GM12865 (cell line): ENCODE data around the gene ZSCAN5A.
"Not testable (repeated sequence)": the region's sequence is repeated elsewhere in the genome, so short reads cannot be mapped to it uniquely, and the experiment has no call there.

ENCODE experiments used
- DNase-seq: peaks from one replicate; pipeline ENCODE4 v3.0.0; 2010; ENCODE audit warnings: low read depth
- H3K4me3 ChIP-seq: 2 replicates; pipeline ENCODE4 v1.5.1; 2011; ENCODE audit warnings: mild to moderate bottlenecking, low read depth, low read length, control low read depth
- TF ChIP-seq, protein P1 (sequence below): IDR thresholded peaks from 2 replicates; pipeline ENCODE4 v1.5.1; 2011; ENCODE audit warnings: low read length, control low read depth, low read depth, inconsistent platforms; ENCODE audit not compliant: insufficient read depth; ENCODE audit errors: missing control alignments

ZSCAN5A gene

DNA sequence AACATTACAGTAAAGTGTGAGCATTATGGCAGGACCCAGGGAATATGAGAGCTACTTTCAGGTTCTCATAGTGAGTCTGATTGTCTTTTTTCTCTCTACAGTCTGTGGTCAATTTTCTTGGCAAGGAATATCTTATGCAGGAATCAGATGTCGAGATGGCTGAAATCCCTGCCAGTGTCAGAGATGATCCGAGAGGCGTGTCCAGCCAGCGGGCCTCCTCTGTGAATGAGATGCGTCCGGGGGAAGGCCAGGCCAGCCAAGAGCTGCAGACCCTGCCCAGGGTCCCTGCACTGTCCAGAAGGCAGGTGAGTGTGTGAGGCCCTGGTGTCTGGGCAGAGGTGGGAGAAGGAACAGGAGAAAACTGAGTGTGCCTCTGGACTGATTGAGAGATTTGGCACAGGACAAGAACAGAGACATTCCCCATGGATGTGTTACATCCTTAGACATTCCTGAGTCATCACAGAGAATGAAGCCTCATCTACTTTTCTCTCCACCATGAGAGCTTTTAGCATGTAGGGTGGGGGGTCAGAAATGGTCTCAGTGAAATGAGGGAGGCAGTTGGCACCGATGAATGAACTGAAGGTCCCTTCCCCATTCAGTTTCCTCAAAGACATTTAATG, 69.4 kb downstream of the ZSCAN5A start:
- TF ChIP-seq, protein P1, sequence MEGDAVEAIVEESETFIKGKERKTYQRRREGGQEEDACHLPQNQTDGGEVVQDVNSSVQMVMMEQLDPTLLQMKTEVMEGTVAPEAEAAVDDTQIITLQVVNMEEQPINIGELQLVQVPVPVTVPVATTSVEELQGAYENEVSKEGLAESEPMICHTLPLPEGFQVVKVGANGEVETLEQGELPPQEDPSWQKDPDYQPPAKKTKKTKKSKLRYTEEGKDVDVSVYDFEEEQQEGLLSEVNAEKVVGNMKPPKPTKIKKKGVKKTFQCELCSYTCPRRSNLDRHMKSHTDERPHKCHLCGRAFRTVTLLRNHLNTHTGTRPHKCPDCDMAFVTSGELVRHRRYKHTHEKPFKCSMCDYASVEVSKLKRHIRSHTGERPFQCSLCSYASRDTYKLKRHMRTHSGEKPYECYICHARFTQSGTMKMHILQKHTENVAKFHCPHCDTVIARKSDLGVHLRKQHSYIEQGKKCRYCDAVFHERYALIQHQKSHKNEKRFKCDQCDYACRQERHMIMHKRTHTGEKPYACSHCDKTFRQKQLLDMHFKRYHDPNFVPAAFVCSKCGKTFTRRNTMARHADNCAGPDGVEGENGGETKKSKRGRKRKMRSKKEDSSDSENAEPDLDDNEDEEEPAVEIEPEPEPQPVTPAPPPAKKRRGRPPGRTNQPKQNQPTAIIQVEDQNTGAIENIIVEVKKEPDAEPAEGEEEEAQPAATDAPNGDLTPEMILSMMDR: no peak
- no peak for DNase-seq
- no peak overlapping the region for H3K4me3 ChIP-seq

DNA sequence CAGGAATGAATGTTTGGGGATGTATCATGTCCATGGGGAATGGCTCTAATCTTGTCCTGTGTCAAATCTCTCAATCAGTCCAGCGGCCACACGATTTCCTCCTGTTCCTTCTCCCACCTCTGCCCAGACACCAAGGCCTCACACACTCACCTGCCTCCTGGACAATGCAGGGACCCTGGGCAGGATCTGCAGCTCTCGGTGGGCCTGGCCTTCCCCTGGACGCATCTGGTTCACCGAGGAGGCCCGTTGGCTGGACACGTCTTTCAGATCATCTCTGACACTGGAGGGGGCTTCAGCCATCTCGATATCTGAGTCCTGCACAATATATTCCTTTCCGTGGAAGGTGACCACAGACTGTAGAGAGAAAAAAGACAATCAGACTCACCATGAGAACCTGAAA, 91.2 kb downstream of the ZSCAN5A start:
- no peak overlapping the region for H3K4me3 ChIP-seq
- no peak for DNase-seq
- TF ChIP-seq, protein P1: no peak

DNA sequence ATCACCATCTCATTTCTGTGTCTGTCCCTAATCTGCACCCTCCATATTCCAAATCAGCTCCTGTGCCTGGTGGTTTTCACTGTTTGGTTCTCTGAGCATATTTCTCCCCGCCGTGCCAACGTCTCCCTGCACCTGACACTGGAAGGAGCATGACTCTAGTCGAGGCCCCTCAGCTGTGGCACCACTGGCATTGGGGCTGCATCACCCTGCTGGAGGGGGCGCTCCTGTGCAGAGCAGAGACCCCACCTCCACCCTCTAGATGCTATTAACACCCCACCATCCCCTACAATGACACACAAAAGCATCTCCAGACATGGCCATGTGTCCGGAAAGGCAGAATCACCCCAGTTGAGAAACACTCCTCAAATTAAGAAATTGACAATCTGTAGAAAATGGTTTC, 91.7 kb downstream of the ZSCAN5A start:
- no peak overlapping the region for H3K4me3 ChIP-seq
- no peak for DNase-seq
- TF ChIP-seq, protein P1: no peak

DNA sequence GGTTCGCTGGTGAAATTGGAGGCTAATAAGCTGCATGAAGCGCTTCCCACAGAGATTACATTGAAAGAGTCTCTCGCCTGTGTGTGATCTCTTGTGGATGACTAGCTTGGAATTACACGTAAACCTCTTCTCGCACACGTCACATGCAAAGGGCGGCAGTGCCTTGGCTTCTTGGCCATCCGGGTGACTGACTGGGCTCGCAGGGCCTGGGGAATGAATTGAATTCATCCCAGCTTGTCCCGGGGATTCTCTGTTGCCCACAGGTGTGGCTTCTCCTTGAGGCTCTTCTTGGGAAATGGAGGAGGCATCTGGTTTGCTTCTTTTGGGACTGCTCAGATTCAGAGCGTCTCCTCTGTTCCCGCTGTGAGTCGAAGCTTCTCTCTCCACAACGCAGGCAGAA, 92.8 kb downstream of the ZSCAN5A start:
- TF ChIP-seq, protein P1: no peak
- no peak overlapping the region for H3K4me3 ChIP-seq
- DNase-seq: no peak

DNA sequence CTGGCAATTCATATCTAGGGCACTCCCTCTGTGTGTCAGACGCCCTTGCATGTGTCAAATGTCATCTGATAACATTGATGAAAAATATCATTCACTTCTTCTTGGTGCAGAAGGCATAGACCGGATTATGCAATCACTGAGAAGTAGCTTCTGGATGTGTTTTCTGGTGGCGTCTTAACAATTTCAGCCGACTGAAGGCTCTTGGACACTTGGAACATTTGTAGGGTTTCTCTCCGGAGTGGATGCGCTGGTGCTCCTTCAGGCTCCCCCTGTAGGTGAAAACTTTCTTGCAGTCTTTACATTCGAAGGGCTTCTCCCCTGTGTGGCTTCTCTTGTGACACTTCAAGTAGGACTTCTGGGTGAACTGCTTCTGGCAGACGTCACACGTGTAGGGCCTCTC, 93.2 kb downstream of the ZSCAN5A start:
- not testable (repeated sequence) for H3K4me3 ChIP-seq, DNase-seq

DNA sequence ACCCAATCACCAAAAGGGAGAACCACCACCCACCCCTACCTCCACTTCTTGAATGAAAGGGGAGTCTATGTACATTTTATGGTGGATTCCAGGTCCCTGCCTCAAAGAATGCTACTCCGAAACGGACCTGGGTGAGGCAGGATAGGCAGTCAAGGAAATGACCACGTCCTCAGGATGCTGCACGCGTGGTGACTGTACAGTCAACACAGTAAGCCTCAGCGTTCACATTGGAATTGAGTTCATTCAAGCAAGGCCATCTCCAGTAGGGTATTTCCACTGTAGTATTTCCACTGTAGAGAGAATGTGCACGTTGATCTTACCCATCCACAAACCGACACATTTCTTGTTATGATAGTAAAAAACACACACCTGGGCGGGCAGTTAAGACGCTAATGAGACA, 95.7 kb downstream of the ZSCAN5A start:
- no peak for DNase-seq
- no peak overlapping the region for H3K4me3 ChIP-seq
- TF ChIP-seq, protein P1: no peak

DNA sequence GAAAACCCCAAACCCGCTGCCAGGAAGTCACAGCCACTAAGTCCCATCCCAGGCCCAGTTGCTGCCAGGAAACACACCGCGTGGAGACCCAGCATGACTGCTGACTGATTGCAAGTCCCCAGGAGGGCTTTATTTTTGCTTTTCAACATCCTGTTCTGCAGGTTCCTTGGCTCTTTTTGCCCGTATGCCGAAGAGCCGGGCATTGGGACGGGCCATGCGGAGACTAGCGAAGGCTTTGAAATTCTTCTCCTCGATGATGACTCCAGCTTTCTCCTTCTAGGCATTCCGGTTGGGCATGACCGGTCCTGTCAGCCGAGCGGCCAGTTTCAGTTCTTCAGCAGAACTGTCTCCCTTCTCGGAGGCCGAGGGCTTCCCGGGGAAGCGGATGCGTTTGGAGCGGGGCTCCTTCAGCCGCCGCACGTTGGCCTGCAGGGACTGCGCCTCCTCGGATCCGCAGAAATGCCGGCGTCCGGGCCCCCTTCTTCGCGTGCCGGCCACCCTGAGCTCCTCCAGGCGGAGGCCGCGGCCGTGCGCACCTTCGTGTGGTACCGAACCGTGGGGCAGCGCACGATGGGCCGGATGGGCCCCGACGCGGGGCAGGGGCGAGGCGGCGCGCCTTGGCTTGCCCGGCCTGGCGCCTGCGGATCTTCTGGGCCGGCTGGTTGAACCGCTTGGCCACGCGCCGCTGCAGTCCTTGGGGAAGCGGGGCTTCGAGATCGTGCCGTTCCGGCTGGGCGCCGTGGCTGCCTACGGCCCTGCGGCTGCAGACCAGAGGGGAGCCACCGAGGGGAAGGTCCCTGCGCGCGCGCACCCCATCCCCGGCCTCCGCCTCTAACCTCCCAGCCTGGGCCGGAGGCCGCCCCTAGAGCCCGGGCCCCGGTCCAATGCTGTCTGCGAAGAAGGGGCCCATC, 97.3 kb downstream of the ZSCAN5A start:
- DNase-seq: no peak
- TF ChIP-seq, protein P1: no peak

More for the DNA sequence above, 97.3 kb downstream of the ZSCAN5A start:
- no peak overlapping the region for H3K4me3 ChIP-seq
